Lung (tissue), 12 donors: ENCODE data around the gene LRRC47. TPM values are rescaled to one million over a fixed set of nuclear protein-coding genes. Genes with fewer than 3 reads are reported as not detected.

Experiments used
- ATAC-seq: fragments of 200-7000 bp; cut with Tn5 transposase; one replicate; pipeline ENCODE4 v1.9.1; 2020; ENCODE audit warnings: moderate number of reproducible peaks; ENCODE audit not compliant: insufficient read depth, low FRiP score
- DNase-seq, 3 donors: peaks; one replicate each; pipeline ENCODE4 v3.0.0-alpha.2; 2013 to 2017
- H3K27ac ChIP-seq, 2 donors: one replicate each; pipeline ENCODE4 v1.5.1; 2013; ENCODE audit warnings: mild to moderate bottlenecking in 2 of 2, moderate library complexity in 2 of 2, control low read depth in 1 of 2, inconsistent platforms in 1 of 2, low read depth in 1 of 2, low read length in 1 of 2
- H3K27me3 ChIP-seq, 3 donors: one replicate each; pipeline ENCODE4 v1.5.1; 2013; ENCODE audit warnings: low read length in 2 of 3; ENCODE audit not compliant: control insufficient read depth in 3 of 3, insufficient read depth in 3 of 3
- H3K36me3 ChIP-seq, 4 donors: one replicate each; pipeline ENCODE4 v1.5.1; 2013; ENCODE audit warnings: low read length in 4 of 4, mild to moderate bottlenecking in 1 of 4, moderate library complexity in 1 of 4; ENCODE audit not compliant: control insufficient read depth in 4 of 4, insufficient read depth in 4 of 4
- H3K4me1 ChIP-seq, 5 donors: one replicate each; pipeline ENCODE4 v1.5.1; 2013; ENCODE audit warnings: low read length in 5 of 5, mild to moderate bottlenecking in 2 of 5, moderate library complexity in 1 of 5; ENCODE audit not compliant: control insufficient read depth in 5 of 5, insufficient read depth in 5 of 5
- H3K4me3 ChIP-seq: one replicate; pipeline ENCODE4 v1.5.1; 2013; ENCODE audit warnings: mild to moderate bottlenecking, control low read depth, moderate library complexity
- H3K9ac ChIP-seq, 2 donors: one replicate each; pipeline ENCODE4 v1.5.1; 2013; ENCODE audit warnings: low read length in 2 of 2, control low read depth in 1 of 2; ENCODE audit not compliant: insufficient read depth in 1 of 2
- H3K9me3 ChIP-seq, 4 donors: one replicate each; pipeline ENCODE4 v1.5.1; 2013; ENCODE audit warnings: low read length in 3 of 4, mild to moderate bottlenecking in 1 of 4, moderate library complexity in 1 of 4; ENCODE audit not compliant: control insufficient read depth in 4 of 4, insufficient read depth in 3 of 4
- CTCF ChIP-seq: IDR thresholded peaks from 2 replicates; pipeline ENCODE4 v1.5.1; 2012; ENCODE audit warnings: mild to moderate bottlenecking; ENCODE audit errors: control extremely low read depth, extremely low read depth
- WGBS, 2 donors: extraction: QIAGEN DNeasy Blood & Tissue Kit; methylation state at CpG; one replicate each; pipeline ENCODE4 v1.1.7; 2013; 5-methylcytosine and 5-hydroxymethylcytosine counted together
- polyA plus RNA-seq, 2 donors: library from polyadenylated mRNA; stranded (reverse); fragments of 200-250 nt; gene quantifications; one replicate each; pipeline ENCODE4 v1.2.1, GENCODE V29; 2013
- total RNA-seq, 2 donors: library from RNA; depleted of rRNA in 1 of 2; stranded (reverse); fragments of >200 nt in 1 of 2; gene quantifications; one replicate each; pipeline ENCODE4 v1.2.1, GENCODE V29; 2014 to 2021
- donor health status: control.
- donor health status: control.
- donor health status: Bipolar disorder and iron deficiency.
- donor health status: healthy.
- donor health status: DM: yes; HTN: yes; CAD: no.

The LRRC47 gene
- total and polyA plus RNA-seq, 4 donors, result 14.4 to 33.9 (median 20.5) TPM

GRCh38 chr1:3773572-3774275 is 22.6 kb downstream of the LRRC47 start:
- Histone ChIP-seq H3K9ac (no peak overlapping the region), H3K27ac (no peak overlapping the region), H3K4me3 (no peak overlapping the region), H3K36me3 (peaks cover 0 to 4% (median 3%) of the 10 kb centered on the region in 4 donors), H3K9me3 (no peaks in the 10 kb centered on the region), H3K4me1 (peaks cover 0 to 36% (median 15%) of the 10 kb centered on the region in 5 donors), H3K27me3 (no peaks in the 10 kb centered on the region)
- DNase-seq (no peak), ATAC-seq (no peak)
- no peak for TF ChIP-seq CTCF
- 73 to 85% methylated on average over 16 of the region's 16 CpGs for WGBS, 2 donors

GRCh38 chr1:3772715-3773571 is 23.4 kb downstream of the LRRC47 start, which contains the start of gene SMIM1:
Gene SMIM1 (plus strand): TSS chr1:3772749. CDS start chr1:3775374, 2,625 bp downstream.
- ATAC-seq, result peak; percentile 4
- TF ChIP-seq CTCF, result no peak
- 13% methylated on average over 55 of the region's 55 CpGs for WGBS, 2 donors
- DNase-seq, result peak in 2 of 3 donors; percentile 23 to 30
- Histone ChIP-seq H3K36me3 (peaks cover 0 to 2% (median 0%) of the 10 kb centered on the region in 4 donors), H3K9me3 (no peaks in the 10 kb centered on the region), H3K4me1 (peaks cover 0 to 36% (median 15%) of the 10 kb centered on the region in 5 donors), H3K4me3 (peak within 1 kb of the TSS; percentile 33), H3K27ac (peak within 1 kb of the TSS; percentile 9 to 45), H3K9ac (no peak within 1 kb of the TSS), H3K27me3 (no peaks in the 10 kb centered on the region)

- Histone ChIP-seq H3K4me1 (peaks cover 0 to 36% (median 15%) of the 10 kb centered on the region in 5 donors), H3K9me3 (no peaks in the 10 kb centered on the region), H3K27me3 (no peaks in the 10 kb centered on the region), H3K27ac (no peak overlapping the region), H3K36me3 (no peaks in the 10 kb centered on the region), H3K9ac (no peak overlapping the region), H3K4me3 (peak overlapping the region; percentile 26)
- ATAC-seq (peak; percentile 79), DNase-seq (peak; percentile 88 to 97 (median 95))
- no peak for TF ChIP-seq CTCF
- 1 to 2% methylated on average over 40 to 61 of the region's 61 CpGs for WGBS, 2 donors
Observed at GRCh38 chr1:3772027-3772714, 24.1 kb downstream of the LRRC47 start.
